Right atrium auricular region (tissue), 2 donors: ENCODE measurements around the gene CDO1. TPM values are rescaled to one million over a fixed set of nuclear protein-coding genes. Genes with fewer than 3 reads are reported as not detected.

ENCODE experiments used
- DNase-seq: peaks from one replicate; pipeline ENCODE4 v3.0.0-alpha.2; 2019; ENCODE audit warnings: low spot score
- H3K27ac ChIP-seq, 2 donors: fragments of 200-600 bp; sonication (generic); 1 replicate in 1 of 2; 2 replicates in 1 of 2; pipeline ENCODE4 v1.5.1; 2016 to 2019
- H3K27me3 ChIP-seq, 2 donors: fragments of 200-600 bp; sonication (generic); one replicate each; pipeline versions ENCODE4 v1.5.1 to v1.6.0; 2017 to 2019
- H3K36me3 ChIP-seq: fragments of 200-600 bp; sonication (generic); one replicate; pipeline ENCODE4 v1.5.1; 2016
- H3K4me1 ChIP-seq, 2 donors: fragments of 200-600 bp; sonication (generic); one replicate each; pipeline versions ENCODE4 v1.5.1 to v1.6.0; 2017 to 2019
- H3K4me3 ChIP-seq, 2 donors: fragments of 200-600 bp; sonication (generic); 1 replicate in 1 of 2; 2 replicates in 1 of 2; pipeline ENCODE4 v1.5.1; 2017 to 2019; ENCODE audit warnings: mild to moderate bottlenecking in 1 of 2, moderate library complexity in 1 of 2
- H3K9me3 ChIP-seq, 2 donors: fragments of 200-600 bp; sonication (generic); one replicate each; pipeline ENCODE4 v1.5.1; 2019
- total RNA-seq, 2 donors: library from RNA; depleted of rRNA; stranded (reverse); fragments of >200 nt; gene quantifications; one replicate each; pipeline ENCODE4 v1.1.0, GENCODE V29; 2016
- TF ChIP-seq, protein P1 (sequence below), 2 donors: fragments of 200-600 bp; sonication (generic); IDR thresholded peaks; one replicate each; pipeline ENCODE4 v1.5.1; 2019; ENCODE audit warnings: antibody characterized with exemption in 2 of 2

The CDO1 gene
- total RNA-seq, 2 donors from 2014 or later = 24.7 to 66.0 TPM

DNA sequence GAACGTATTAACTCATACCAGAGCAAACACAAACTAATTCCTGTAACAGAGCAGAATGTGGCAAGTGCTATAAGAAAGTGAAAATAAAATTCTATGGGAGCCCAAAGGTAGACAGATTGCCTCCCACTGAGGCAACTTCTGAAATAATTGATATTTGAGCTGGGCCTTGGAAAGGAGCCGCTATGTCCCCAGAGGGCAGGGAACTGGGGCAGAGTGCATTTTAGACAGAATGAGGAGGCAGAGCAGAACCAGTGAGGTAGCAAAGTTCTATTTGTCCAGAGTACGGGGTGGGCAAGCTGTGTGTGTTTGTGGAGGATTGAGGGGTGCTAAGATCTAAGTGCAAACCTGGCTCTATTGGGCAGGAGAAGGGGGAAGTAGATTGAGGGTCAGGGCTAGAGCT is 19.8 kb downstream of the CDO1 start:
- H3K27ac ChIP-seq = no peak overlapping the region
- H3K36me3 ChIP-seq = no peaks in the 10 kb centered on the region
- H3K9me3 ChIP-seq = no peaks in the 10 kb centered on the region
- H3K27me3 ChIP-seq = no peaks in the 10 kb centered on the region
- H3K4me3 ChIP-seq = no peak overlapping the region
- TF ChIP-seq, protein P1, sequence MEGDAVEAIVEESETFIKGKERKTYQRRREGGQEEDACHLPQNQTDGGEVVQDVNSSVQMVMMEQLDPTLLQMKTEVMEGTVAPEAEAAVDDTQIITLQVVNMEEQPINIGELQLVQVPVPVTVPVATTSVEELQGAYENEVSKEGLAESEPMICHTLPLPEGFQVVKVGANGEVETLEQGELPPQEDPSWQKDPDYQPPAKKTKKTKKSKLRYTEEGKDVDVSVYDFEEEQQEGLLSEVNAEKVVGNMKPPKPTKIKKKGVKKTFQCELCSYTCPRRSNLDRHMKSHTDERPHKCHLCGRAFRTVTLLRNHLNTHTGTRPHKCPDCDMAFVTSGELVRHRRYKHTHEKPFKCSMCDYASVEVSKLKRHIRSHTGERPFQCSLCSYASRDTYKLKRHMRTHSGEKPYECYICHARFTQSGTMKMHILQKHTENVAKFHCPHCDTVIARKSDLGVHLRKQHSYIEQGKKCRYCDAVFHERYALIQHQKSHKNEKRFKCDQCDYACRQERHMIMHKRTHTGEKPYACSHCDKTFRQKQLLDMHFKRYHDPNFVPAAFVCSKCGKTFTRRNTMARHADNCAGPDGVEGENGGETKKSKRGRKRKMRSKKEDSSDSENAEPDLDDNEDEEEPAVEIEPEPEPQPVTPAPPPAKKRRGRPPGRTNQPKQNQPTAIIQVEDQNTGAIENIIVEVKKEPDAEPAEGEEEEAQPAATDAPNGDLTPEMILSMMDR (IDR thresholded peaks at IDR 0.05) = no peak
- H3K4me1 ChIP-seq = no peaks in the 10 kb centered on the region
- no peak for DNase-seq

DNA sequence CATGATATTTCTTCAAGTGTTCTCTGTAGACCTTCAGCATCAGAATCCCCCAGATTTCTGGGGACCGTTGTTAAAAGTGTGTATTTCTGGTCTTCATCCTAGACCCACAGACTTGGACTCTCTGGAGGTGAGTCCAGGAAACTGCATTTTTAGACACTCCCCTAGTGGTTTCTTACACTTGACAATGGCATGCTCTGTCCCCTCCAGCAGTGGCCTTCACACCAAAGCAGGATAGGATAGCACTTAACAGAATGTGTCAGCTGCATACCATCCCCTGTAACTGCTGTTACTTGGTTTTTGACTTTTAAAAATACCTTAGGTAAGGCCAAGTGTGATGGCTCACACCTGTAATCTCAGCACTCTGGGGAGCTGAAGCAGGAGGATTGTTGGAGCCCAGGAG is 20.8 kb downstream of the CDO1 start:
- DNase-seq = no peak
- TF ChIP-seq, protein P1 (IDR thresholded peaks at IDR 0.05) = no peak

DNA sequence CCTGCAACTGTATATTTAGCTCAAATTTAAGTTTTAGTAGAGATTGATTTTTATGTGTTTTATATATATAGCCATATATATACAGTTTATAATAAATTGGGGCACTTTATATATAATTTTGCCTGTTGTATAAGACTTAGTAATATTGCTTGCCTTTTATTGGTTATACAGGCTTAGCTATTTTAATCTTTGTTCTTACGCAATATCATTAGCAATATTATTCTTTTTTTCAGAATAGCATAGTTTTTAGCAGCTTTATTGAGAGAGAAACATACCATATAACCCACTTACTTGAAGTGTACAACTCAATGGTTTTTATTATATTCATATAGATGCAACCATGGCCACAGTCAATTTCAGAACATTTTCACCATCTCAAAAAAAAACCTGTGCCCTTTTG is 28.0 kb downstream of the CDO1 start:
- TF ChIP-seq, protein P1 (IDR thresholded peaks at IDR 0.05) = no peak

More for the DNA sequence above, 20.8 kb downstream of the CDO1 start:
- no peaks in the 10 kb centered on the region for H3K9me3 ChIP-seq
- no peak overlapping the region for H3K4me3 ChIP-seq
- no peaks in the 10 kb centered on the region for H3K36me3 ChIP-seq
- H3K27me3 ChIP-seq = no peaks in the 10 kb centered on the region
- no peak overlapping the region for H3K27ac ChIP-seq
- no peaks in the 10 kb centered on the region for H3K4me1 ChIP-seq

DNA sequence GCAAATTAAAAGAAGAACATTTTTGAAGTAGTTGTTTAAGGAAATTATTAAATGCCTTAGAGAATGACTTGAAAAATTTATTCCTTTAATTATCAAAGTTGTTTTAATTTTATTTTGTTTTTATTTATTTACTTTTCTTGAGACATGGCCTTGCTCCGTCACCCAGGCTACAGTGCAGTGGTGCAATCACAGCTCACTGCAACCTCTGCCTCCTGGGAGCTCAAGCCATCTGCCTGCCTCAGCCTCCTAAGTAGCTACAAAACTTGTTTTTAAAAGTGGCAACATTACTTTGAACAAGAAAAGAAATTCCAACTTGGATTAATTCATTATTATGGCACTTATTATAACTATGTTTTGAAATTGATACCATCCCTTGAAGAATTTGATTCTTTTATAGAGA is 29.0 kb downstream of the CDO1 start:
- Histone ChIP-seq H3K27me3 (no peaks in the 10 kb centered on the region), H3K9me3 (no peaks in the 10 kb centered on the region), H3K4me1 (no peaks in the 10 kb centered on the region), H3K36me3 (no peaks in the 10 kb centered on the region), H3K27ac (no peak overlapping the region), H3K4me3 (no peak overlapping the region)
- DNase-seq = no peak
- TF ChIP-seq, protein P1 (IDR thresholded peaks at IDR 0.05) = no peak

More for the DNA sequence above, 28.0 kb downstream of the CDO1 start:
- Histone ChIP-seq H3K4me1 (no peaks in the 10 kb centered on the region), H3K9me3 (no peaks in the 10 kb centered on the region), H3K27ac (no peak overlapping the region), H3K36me3 (no peaks in the 10 kb centered on the region), H3K27me3 (no peaks in the 10 kb centered on the region), H3K4me3 (no peak overlapping the region)
- DNase-seq = no peak

DNA sequence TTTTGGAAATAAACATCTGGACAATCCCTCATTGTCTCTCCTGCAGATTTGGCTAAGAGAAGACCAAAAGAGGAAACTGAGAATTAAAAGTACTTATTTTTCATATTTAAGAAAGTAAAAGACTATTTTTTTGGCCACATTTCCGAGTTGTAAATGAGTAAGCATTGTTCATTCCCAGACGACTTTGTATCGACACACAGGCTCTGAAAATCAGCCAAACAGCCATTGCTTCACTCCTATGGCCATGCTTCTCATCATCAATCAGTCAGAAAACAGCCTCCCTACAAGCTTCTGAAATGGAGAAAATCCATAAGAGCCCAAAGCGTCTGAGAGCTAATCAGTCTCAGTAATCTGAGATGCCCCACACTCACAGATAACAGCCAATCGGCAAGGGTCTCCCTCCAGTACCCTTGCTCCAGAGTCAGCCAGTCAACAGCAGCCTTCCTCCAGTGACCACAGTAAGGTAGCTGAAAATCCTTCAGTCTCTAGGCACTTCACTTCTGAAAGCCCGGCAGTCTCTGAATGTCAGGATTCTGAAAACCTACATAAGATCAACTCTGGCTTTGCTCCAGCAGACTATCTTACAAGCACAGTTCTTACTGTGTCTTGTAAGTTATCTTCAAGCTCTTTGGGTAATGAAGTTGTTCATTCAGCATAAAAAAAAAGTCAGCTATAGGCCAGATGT is 30.9 kb downstream of the CDO1 start:
- Histone ChIP-seq H3K27ac (no peak overlapping the region), H3K4me3 (no peak overlapping the region), H3K4me1 (no peaks in the 10 kb centered on the region), H3K9me3 (no peaks in the 10 kb centered on the region), H3K36me3 (no peaks in the 10 kb centered on the region), H3K27me3 (no peaks in the 10 kb centered on the region)
- TF ChIP-seq, protein P1 (IDR thresholded peaks at IDR 0.05) = no peak
- DNase-seq = no peak

DNA sequence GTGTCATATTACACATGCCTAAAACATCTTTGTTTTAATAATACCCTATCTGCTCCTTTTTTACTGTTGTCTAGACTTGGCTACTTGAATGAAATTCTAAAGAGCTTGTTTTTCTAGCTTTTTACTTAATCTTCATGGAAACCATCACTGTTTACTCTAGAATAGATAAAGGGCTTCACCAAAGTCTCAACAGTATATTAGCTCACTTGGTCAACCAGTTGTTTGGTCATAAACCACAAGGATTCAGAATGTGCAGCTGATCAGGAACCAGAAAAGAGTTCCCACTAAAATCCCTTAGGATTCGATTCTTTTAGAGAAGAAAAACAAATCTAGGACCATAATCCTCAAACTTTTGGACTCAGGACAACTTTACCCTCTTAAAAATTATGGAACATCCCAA is 38.0 kb downstream of the CDO1 start:
- H3K4me3 ChIP-seq = no peak overlapping the region
- H3K9me3 ChIP-seq = no peaks in the 10 kb centered on the region
- TF ChIP-seq, protein P1 (IDR thresholded peaks at IDR 0.05) = no peak
- H3K27me3 ChIP-seq = no peaks in the 10 kb centered on the region
- no peaks in the 10 kb centered on the region for H3K36me3 ChIP-seq
- no peak for DNase-seq
- peak overlapping the region in 1 of 2 donors; percentile 24 for H3K27ac ChIP-seq
- H3K4me1 ChIP-seq = peaks cover 0 to 5% of the 10 kb centered on the region in 2 donors
